Effector memory CD8-positive, alpha-beta T cell (primary cell): ENCODE results near the gene EFHC2.

ENCODE experiments used
- ATAC-seq: fragments of 150-1000 bp; cut with Tn5 transposase; replicated peaks from 2 replicates; pipeline ENCODE4 v1.10.0; 2021; ENCODE audit warnings: mild to moderate bottlenecking, moderate library complexity
- DNase-seq, 3 experiments: peaks; one replicate each; pipeline ENCODE4 v3.0.0; 2021
- H3K27ac Mint-ChIP-seq, 2 donors: one replicate each; pipeline ENCODE4 v1.8.0; 2022; ENCODE audit warnings: mild to moderate bottlenecking in 2 of 2, mixed read lengths in 2 of 2, moderate library complexity in 2 of 2
- H3K27me3 Mint-ChIP-seq, 2 donors: one replicate each; pipeline ENCODE4 v1.8.0; 2022; ENCODE audit warnings: mixed read lengths in 2 of 2
- H3K36me3 Mint-ChIP-seq: one replicate; pipeline ENCODE4 v1.8.0; 2022; ENCODE audit warnings: mild to moderate bottlenecking, moderate library complexity, mixed read lengths; ENCODE audit not compliant: insufficient read depth
- H3K4me1 Mint-ChIP-seq, 2 donors: one replicate each; pipeline ENCODE4 v1.8.0; 2022; ENCODE audit warnings: low read depth in 2 of 2, mixed read lengths in 2 of 2
- H3K4me3 Mint-ChIP-seq, 2 donors: one replicate each; pipeline ENCODE4 v1.8.0; 2022; ENCODE audit warnings: mild to moderate bottlenecking in 2 of 2, mixed read lengths in 2 of 2, moderate library complexity in 2 of 2
- H3K9me3 Mint-ChIP-seq, 2 donors: one replicate each; pipeline ENCODE4 v1.8.0; 2022; ENCODE audit warnings: mixed read lengths in 2 of 2

EFHC2 gene

DNA sequence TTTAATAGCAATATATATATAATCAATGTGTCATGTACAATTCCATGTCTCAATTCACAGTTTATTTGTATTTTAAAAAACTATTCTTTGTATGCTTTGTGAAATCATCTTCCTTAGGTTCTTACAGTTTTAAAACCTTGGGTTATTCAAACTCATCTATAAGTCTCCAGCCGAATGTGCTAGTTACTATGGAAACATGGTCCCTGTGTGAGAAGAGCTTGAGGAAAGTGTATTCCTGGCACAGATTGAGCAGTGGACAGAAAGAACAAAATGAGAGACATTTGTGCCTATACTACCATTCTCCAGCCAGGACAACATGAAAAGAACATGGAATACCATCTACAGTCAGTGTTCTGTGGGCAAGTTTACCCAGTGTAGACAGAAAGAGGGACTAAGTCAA is 103.4 kb downstream of the EFHC2 start:
- DNase-seq, result no peak
- Mint-ChIP-seq H3K27me3 (peaks cover 0 to 5% of the 10 kb centered on the region in 2 donors), H3K9me3 (no peaks in the 10 kb centered on the region), H3K4me1 (peaks cover 6 to 10% of the 10 kb centered on the region in 2 donors), H3K4me3 (no peak overlapping the region), H3K36me3 (no peaks in the 10 kb centered on the region), H3K27ac (no peak overlapping the region)
- no peak for ATAC-seq

GRCh38 chrX:44239036-44239435 is 104.4 kb downstream of the EFHC2 start:
- Mint-ChIP-seq H3K36me3 (no peaks in the 10 kb centered on the region), H3K27me3 (peaks cover 0 to 5% of the 10 kb centered on the region in 2 donors), H3K4me1 (peaks cover 5% of the 10 kb centered on the region in 2 donors), H3K9me3 (no peaks in the 10 kb centered on the region), H3K27ac (no peak overlapping the region), H3K4me3 (no peak overlapping the region)
- ATAC-seq (no peak), DNase-seq (no peak)

- ATAC-seq, result no peak
- no peak for DNase-seq
- Mint-ChIP-seq H3K9me3 (no peaks in the 10 kb centered on the region), H3K36me3 (no peaks in the 10 kb centered on the region), H3K4me1 (no peaks in the 10 kb centered on the region), H3K4me3 (no peak overlapping the region), H3K27me3 (peaks cover 0 to 5% of the 10 kb centered on the region in 2 donors), H3K27ac (peak overlapping the region in 1 of 2 donors; percentile 46)
Measured at GRCh38 chrX:44235534-44235933, 107.9 kb downstream of the EFHC2 start.

- no peak for ATAC-seq
- Mint-ChIP-seq H3K27ac (no peak overlapping the region), H3K36me3 (no peaks in the 10 kb centered on the region), H3K9me3 (no peaks in the 10 kb centered on the region), H3K4me3 (no peak overlapping the region), H3K27me3 (peaks cover 0 to 5% of the 10 kb centered on the region in 2 donors), H3K4me1 (no peaks in the 10 kb centered on the region)
- DNase-seq, result no peak
Measured at GRCh38 chrX:44234541-44234940, 108.9 kb downstream of the EFHC2 start.

- H3K27ac Mint-ChIP-seq, result no peak overlapping the region
- H3K4me1 Mint-ChIP-seq, result no peaks in the 10 kb centered on the region
- H3K4me3 Mint-ChIP-seq, result no peak overlapping the region
- H3K27me3 Mint-ChIP-seq, result peaks cover 0 to 5% of the 10 kb centered on the region in 2 donors
- no peaks in the 10 kb centered on the region for H3K9me3 Mint-ChIP-seq
- H3K36me3 Mint-ChIP-seq, result no peaks in the 10 kb centered on the region
- DNase-seq (no peak), ATAC-seq (no peak)
Measured at GRCh38 chrX:44234116-44234515, 109.4 kb downstream of the EFHC2 start.

GRCh38 chrX:44232081-44232480 is 111.4 kb downstream of the EFHC2 start:
- no peak overlapping the region for H3K27ac Mint-ChIP-seq

GRCh38 chrX:44228621-44229020 is 114.9 kb downstream of the EFHC2 start:
- H3K4me3 Mint-ChIP-seq, result no peak overlapping the region
- H3K36me3 Mint-ChIP-seq, result no peaks in the 10 kb centered on the region
- no peaks in the 10 kb centered on the region for H3K27me3 Mint-ChIP-seq
- no peak for DNase-seq
- no peak overlapping the region for H3K27ac Mint-ChIP-seq
- H3K4me1 Mint-ChIP-seq, result no peaks in the 10 kb centered on the region
- no peaks in the 10 kb centered on the region for H3K9me3 Mint-ChIP-seq
- no peak for ATAC-seq

More at GRCh38 chrX:44232081-44232480, 111.4 kb downstream of the EFHC2 start:
- Mint-ChIP-seq H3K4me1 (no peaks in the 10 kb centered on the region), H3K9me3 (no peaks in the 10 kb centered on the region), H3K27me3 (no peaks in the 10 kb centered on the region), H3K36me3 (no peaks in the 10 kb centered on the region), H3K4me3 (no peak overlapping the region)
- ATAC-seq (no peak), DNase-seq (no peak)

GRCh38 chrX:44227991-44228390 is 115.5 kb downstream of the EFHC2 start:
- Mint-ChIP-seq H3K9me3 (no peaks in the 10 kb centered on the region), H3K4me3 (no peak overlapping the region), H3K27me3 (no peaks in the 10 kb centered on the region), H3K27ac (no peak overlapping the region), H3K4me1 (no peaks in the 10 kb centered on the region), H3K36me3 (no peaks in the 10 kb centered on the region)
- DNase-seq (no peak), ATAC-seq (no peak)

DNA sequence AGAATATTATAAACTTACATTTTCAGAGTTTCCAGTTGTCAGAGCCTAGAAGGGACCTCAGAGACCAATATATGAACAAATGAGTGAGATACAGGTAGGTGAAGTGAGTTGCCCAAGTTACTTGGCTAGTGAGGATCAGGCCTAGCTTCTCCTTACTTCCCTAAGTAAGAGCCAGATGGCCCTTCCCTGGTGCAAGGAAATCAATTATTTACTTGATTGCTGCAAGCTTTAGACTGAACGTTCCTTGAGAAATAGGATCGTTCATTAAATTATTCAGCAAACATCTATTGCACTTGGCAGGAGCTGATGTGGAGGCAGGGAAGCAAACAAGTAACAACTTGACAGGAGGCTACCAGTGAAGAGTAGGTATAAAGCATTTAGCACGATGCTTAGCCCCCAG is 117.8 kb downstream of the EFHC2 start:
- DNase-seq, result no peak

DNA sequence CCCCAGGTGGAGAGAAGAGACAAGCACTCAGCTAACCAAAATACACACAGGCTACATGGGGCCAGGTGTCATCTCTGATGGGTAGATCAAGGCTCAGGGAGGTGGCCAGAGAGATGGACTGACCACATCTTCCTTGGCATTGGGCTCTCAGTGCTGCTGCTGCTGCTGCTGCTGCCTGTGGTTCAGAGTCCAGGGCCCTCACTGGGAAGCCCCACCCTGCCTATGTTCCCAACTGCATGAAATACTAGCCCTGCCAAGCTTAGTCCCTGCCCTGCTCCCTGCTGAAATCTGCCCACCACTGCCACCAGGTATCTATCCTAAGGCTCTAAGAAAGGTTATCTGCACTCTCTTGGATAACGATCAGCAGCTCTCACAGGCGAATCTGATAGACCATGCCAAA is 118.7 kb downstream of the EFHC2 start:
- DNase-seq (no peak), ATAC-seq (no peak)
- no peaks in the 10 kb centered on the region for H3K36me3 Mint-ChIP-seq
- H3K27ac Mint-ChIP-seq, result no peak overlapping the region
- no peaks in the 10 kb centered on the region for H3K4me1 Mint-ChIP-seq
- H3K27me3 Mint-ChIP-seq, result no peaks in the 10 kb centered on the region
- no peak overlapping the region for H3K4me3 Mint-ChIP-seq
- no peaks in the 10 kb centered on the region for H3K9me3 Mint-ChIP-seq

More for the DNA sequence above, 117.8 kb downstream of the EFHC2 start:
- Mint-ChIP-seq H3K4me3 (no peak overlapping the region), H3K9me3 (no peaks in the 10 kb centered on the region), H3K36me3 (no peaks in the 10 kb centered on the region), H3K4me1 (no peaks in the 10 kb centered on the region), H3K27me3 (no peaks in the 10 kb centered on the region), H3K27ac (no peak overlapping the region)
- ATAC-seq, result no peak

GRCh38 chrX:44223150-44223549 is 120.3 kb downstream of the EFHC2 start:
- ATAC-seq (no peak), DNase-seq (no peak)
- Mint-ChIP-seq H3K27me3 (no peaks in the 10 kb centered on the region), H3K4me1 (no peaks in the 10 kb centered on the region), H3K36me3 (no peaks in the 10 kb centered on the region), H3K9me3 (no peaks in the 10 kb centered on the region), H3K27ac (no peak overlapping the region), H3K4me3 (no peak overlapping the region)

DNA sequence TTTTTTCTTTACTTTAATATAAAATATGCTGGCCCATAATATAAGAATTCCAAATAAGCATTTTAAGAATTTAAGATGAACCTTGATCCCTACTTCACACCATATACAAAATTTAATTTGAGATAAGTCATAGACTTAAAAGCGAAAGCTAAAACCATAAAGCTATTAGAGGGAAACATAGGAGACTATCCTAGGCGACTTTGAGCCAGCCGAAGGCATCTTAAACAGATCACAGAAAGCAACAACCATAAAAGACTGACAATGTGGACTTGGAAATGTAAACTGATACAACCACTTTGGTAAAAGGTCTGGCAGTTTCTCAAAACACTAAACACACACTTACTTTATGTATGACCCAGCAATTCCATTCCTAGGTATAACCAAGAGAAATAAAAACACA is 125.0 kb downstream of the EFHC2 start:
- DNase-seq, result no peak
- no peak for ATAC-seq
- no peaks in the 10 kb centered on the region for H3K9me3 Mint-ChIP-seq
- no peaks in the 10 kb centered on the region for H3K27me3 Mint-ChIP-seq
- H3K27ac Mint-ChIP-seq, result no peak overlapping the region
- no peaks in the 10 kb centered on the region for H3K36me3 Mint-ChIP-seq
- H3K4me3 Mint-ChIP-seq, result no peak overlapping the region
- H3K4me1 Mint-ChIP-seq, result no peaks in the 10 kb centered on the region

- Mint-ChIP-seq H3K36me3 (no peaks in the 10 kb centered on the region), H3K4me1 (no peaks in the 10 kb centered on the region), H3K9me3 (no peaks in the 10 kb centered on the region), H3K27me3 (no peaks in the 10 kb centered on the region), H3K27ac (no peak overlapping the region), H3K4me3 (no peak overlapping the region)
- ATAC-seq, result no peak
- no peak for DNase-seq
Measured at GRCh38 chrX:44216171-44216570, 127.3 kb downstream of the EFHC2 start.

DNA sequence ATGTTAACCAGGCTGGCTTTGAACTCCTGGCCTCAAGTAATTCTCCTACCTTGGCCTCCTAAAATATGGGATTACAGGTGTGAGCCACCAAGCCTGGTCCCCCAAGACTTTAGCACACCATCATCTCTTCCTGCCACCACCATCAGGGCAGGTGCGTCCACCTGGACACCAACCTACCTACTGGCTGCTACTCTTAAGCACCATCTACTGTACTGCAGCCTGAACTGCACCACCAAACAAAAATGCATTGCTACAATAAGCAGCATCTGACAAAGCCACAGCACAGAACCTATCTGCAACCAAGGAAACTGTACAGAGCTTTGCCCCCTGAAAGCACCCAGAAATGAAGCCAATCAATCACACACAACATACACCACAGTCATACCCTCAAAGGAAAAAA is 139.7 kb downstream of the EFHC2 start:
- H3K27ac Mint-ChIP-seq, result no peak overlapping the region
- no peak for ATAC-seq

GRCh38 chrX:44202596-44202995 is 140.9 kb downstream of the EFHC2 start:
- Mint-ChIP-seq H3K9me3 (no peaks in the 10 kb centered on the region), H3K27ac (no peak overlapping the region), H3K36me3 (peaks cover 2% of the 10 kb centered on the region), H3K4me3 (no peak overlapping the region), H3K4me1 (no peaks in the 10 kb centered on the region), H3K27me3 (no peaks in the 10 kb centered on the region)
- ATAC-seq, result no peak
- DNase-seq, result no peak

More for the DNA sequence above, 139.7 kb downstream of the EFHC2 start:
- DNase-seq, result no peak
- H3K4me3 Mint-ChIP-seq, result no peak overlapping the region
- peaks cover 2% of the 10 kb centered on the region for H3K36me3 Mint-ChIP-seq
- H3K9me3 Mint-ChIP-seq, result no peaks in the 10 kb centered on the region
- H3K27me3 Mint-ChIP-seq, result no peaks in the 10 kb centered on the region
- H3K4me1 Mint-ChIP-seq, result no peaks in the 10 kb centered on the region
